Dendritic cell treated with granulocyte-macrophage colony-stimulating factor and Interleukin-4, amounts not matched to agents 40 ng/mL and 50 ng/mL, for 4 days (primary cell): ENCODE results near the gene COMMD1.
"Not testable (repeated sequence)": the region's sequence is repeated elsewhere in the genome, so short reads cannot be mapped to it uniquely, and the experiment has no call there.

Experiments
- H3K27ac Mint-ChIP-seq: one replicate; pipeline ENCODE4 v1.8.0; 2022; ENCODE audit warnings: mild to moderate bottlenecking, mixed read lengths
- H3K27me3 Mint-ChIP-seq: one replicate; pipeline ENCODE4 v1.8.0; 2022; ENCODE audit warnings: mild to moderate bottlenecking, mixed read lengths
- H3K36me3 Mint-ChIP-seq: one replicate; pipeline ENCODE4 v1.8.0; 2022; ENCODE audit warnings: low read depth, mixed read lengths
- H3K4me1 Mint-ChIP-seq: one replicate; pipeline ENCODE4 v1.8.0; 2022; ENCODE audit warnings: low read depth, mixed read lengths
- H3K4me3 Mint-ChIP-seq: one replicate; pipeline ENCODE4 v1.8.0; 2022; ENCODE audit warnings: mild to moderate bottlenecking, moderate library complexity, mixed read lengths
- H3K9me3 Mint-ChIP-seq: one replicate; pipeline ENCODE4 v1.8.0; 2022; ENCODE audit warnings: mixed read lengths
- intact Hi-C: fragments of 100-400 bp; cut with micrococcal nuclease; formaldehyde crosslinking; loops from one replicate; pipeline ENCODE4 v1.15.0; 2022

Gene COMMD1

GRCh38 chr2:61938511-61938910, 33.0 kb downstream of the COMMD1 start:
- peaks cover 18% of the 10 kb centered on the region for H3K36me3 Mint-ChIP-seq
- H3K27ac Mint-ChIP-seq, result no peak overlapping the region
- H3K4me3 Mint-ChIP-seq, result no peak overlapping the region
- intact Hi-C loops, result no loop called here
- peaks cover 16% of the 10 kb centered on the region for H3K4me1 Mint-ChIP-seq
- no peaks in the 10 kb centered on the region for H3K27me3 Mint-ChIP-seq
- no peaks in the 10 kb centered on the region for H3K9me3 Mint-ChIP-seq

GRCh38 chr2:61943251-61943650, 37.8 kb downstream of the COMMD1 start:
- no peak overlapping the region for H3K27ac Mint-ChIP-seq
- no peak overlapping the region for H3K4me3 Mint-ChIP-seq
- H3K27me3 Mint-ChIP-seq, result no peaks in the 10 kb centered on the region
- H3K36me3 Mint-ChIP-seq, result peaks cover 6% of the 10 kb centered on the region
- H3K4me1 Mint-ChIP-seq, result peaks cover 23% of the 10 kb centered on the region
- intact Hi-C loops, result no loop called here
- H3K9me3 Mint-ChIP-seq, result no peaks in the 10 kb centered on the region

DNA sequence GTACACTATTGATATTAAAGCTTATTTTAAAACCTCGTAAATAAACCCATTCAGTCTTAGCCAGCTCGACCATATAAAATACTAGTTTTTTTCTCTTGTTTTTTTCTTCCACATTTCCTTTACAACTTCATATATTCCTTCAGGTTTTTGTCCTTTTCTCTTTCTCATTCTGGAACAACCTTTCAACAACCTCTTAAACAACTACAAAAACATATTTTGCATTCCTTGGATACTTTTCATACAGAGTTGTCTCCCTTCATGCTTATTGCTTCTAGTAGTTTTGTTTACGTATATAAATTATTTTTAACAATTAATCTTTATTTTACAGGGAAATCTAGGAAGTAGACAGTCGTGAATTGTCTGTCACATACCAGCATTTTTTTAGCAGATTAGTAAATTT, 41.2 kb downstream of the COMMD1 start:
- Mint-ChIP-seq H3K4me3 (no peak overlapping the region), H3K27ac (no peak overlapping the region), H3K27me3 (no peaks in the 10 kb centered on the region), H3K4me1 (peaks cover 45% of the 10 kb centered on the region), H3K36me3 (peaks cover 8% of the 10 kb centered on the region), H3K9me3 (no peaks in the 10 kb centered on the region)
- intact Hi-C loops, result no loop called here

DNA sequence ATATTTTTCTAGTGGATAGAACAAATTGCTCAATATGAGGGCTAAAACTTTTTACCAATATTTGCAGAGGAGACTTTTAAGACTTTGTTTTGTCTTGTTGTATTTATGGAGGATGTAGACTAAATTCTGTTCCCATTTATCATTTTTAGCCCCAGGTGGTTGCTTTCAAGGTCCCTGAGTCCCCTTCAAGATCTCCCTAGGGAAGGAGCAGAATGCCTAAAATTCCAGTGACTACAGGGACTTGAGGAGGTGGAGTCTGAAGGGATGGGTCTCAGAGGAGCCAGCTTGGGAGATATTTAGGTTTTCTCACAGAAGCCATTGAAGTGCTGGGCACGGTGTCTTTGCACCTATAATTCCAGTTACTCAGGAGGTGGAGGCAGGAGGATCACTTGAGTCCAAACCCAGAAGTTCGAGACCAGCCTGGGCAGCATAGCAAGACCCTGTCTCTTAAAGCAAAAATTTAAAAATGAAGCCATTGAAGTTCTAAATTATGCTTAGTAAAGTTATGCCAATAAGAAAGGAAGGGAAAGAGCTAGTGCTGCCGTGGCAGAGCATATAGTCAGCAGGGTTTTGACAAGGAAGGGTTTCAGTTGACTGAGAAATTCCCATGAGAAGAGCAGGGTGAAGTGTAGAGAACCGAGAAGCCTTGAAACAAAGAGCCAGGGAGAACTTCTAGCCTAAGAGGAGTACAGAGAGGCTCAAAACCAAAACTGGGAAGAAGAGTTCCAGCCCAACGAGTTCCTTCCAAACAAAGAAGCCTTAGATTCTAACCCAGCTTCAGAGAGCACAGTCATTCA, 43.4 kb downstream of the COMMD1 start:
- peak overlapping the region; percentile 17 for H3K27ac Mint-ChIP-seq

DNA sequence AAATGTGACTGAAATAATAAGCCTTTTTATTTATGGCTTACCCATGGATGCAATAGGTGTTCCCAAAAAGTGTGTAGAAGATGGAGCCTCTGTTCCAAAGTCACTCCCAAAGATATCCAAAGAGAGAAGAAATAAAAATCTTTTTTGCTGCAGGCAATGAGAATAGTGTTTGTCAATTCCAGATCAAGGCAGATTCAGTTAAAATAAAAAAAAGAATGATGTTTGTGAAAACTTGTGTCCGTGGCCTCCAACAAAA, 43.9 kb downstream of the COMMD1 start:
- Mint-ChIP-seq H3K36me3 (peaks cover 8% of the 10 kb centered on the region), H3K27me3 (no peaks in the 10 kb centered on the region), H3K9me3 (no peaks in the 10 kb centered on the region), H3K4me3 (no peak overlapping the region), H3K27ac (peak overlapping the region; percentile 17), H3K4me1 (peaks cover 31% of the 10 kb centered on the region)
- intact Hi-C loops, result no loop called here

More for the DNA sequence above, 43.4 kb downstream of the COMMD1 start:
- H3K4me3 Mint-ChIP-seq, result no peak overlapping the region
- H3K9me3 Mint-ChIP-seq, result no peaks in the 10 kb centered on the region
- peaks cover 32% of the 10 kb centered on the region for H3K4me1 Mint-ChIP-seq
- H3K27me3 Mint-ChIP-seq, result no peaks in the 10 kb centered on the region
- intact Hi-C loops, result no loop called here
- H3K36me3 Mint-ChIP-seq, result peaks cover 8% of the 10 kb centered on the region

DNA sequence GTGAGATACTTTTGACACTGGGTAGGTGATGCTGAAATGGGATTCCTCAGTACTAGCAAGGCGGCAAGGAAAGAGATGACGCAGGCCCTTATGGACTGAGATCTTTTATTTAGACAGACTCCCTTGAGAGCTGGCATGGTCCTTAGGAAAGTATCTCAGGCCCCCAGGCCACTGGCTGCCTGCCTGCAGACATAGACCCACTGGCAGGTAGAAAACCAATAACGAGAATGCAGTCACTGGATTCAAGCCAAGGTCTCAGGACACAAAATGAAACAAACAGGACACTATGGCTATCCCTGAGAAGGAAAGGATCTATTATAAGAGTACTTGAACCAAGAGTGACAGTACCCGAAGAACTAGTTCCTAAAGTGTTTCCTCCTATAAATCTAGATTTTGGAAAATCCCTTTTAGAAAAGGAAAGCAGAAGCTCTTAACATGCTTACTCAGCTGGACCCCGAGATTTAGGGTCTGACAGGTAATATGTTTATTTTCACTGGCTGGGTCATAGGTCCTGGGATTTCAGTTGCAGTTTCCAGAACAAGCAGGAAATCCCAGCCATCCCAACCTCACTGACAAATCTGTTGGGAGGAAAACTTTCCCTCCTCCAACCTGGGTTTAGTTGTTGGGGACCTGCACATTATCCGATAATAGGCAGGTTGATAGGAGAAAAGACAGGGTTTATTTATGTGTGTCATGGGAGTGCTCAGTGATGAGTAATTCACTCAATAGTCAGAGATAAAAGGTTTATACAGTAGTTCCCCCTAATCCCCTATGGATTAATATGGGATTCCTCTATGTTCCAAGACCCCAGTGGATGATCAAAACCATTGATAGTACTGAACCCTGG, 44.5 kb downstream of the COMMD1 start:
- intact Hi-C loops, result no loop called here
- H3K9me3 Mint-ChIP-seq, result no peaks in the 10 kb centered on the region
- peaks cover 8% of the 10 kb centered on the region for H3K36me3 Mint-ChIP-seq
- peaks cover 26% of the 10 kb centered on the region for H3K4me1 Mint-ChIP-seq
- no peaks in the 10 kb centered on the region for H3K27me3 Mint-ChIP-seq
- peak overlapping the region; percentile 17 for H3K27ac Mint-ChIP-seq
- no peak overlapping the region for H3K4me3 Mint-ChIP-seq

- H3K27ac Mint-ChIP-seq, result no peak overlapping the region
- peaks cover 8% of the 10 kb centered on the region for H3K36me3 Mint-ChIP-seq
Observed at GRCh38 chr2:61950571-61951315, 45.3 kb downstream of the COMMD1 start.

GRCh38 chr2:61951881-61952280, 46.4 kb downstream of the COMMD1 start:
- Mint-ChIP-seq H3K36me3 (peaks cover 8% of the 10 kb centered on the region), H3K27me3 (no peaks in the 10 kb centered on the region), H3K27ac (no peak overlapping the region), H3K9me3 (no peaks in the 10 kb centered on the region), H3K4me1 (peaks cover 29% of the 10 kb centered on the region), H3K4me3 (no peak overlapping the region)
- intact Hi-C loops, result no loop called here

More at GRCh38 chr2:61950571-61951315, 45.3 kb downstream of the COMMD1 start:
- no peak overlapping the region for H3K4me3 Mint-ChIP-seq
- H3K27me3 Mint-ChIP-seq, result no peaks in the 10 kb centered on the region
- intact Hi-C loops, result no loop called here
- no peaks in the 10 kb centered on the region for H3K9me3 Mint-ChIP-seq
- peaks cover 26% of the 10 kb centered on the region for H3K4me1 Mint-ChIP-seq

GRCh38 chr2:61952288-61952687, 46.8 kb downstream of the COMMD1 start:
- peaks cover 8% of the 10 kb centered on the region for H3K36me3 Mint-ChIP-seq
- no peak overlapping the region for H3K27ac Mint-ChIP-seq
- no peaks in the 10 kb centered on the region for H3K27me3 Mint-ChIP-seq
- peaks cover 30% of the 10 kb centered on the region for H3K4me1 Mint-ChIP-seq
- no peak overlapping the region for H3K4me3 Mint-ChIP-seq
- H3K9me3 Mint-ChIP-seq, result no peaks in the 10 kb centered on the region
- intact Hi-C loops, result no loop called here

- peaks cover 27% of the 10 kb centered on the region for H3K4me1 Mint-ChIP-seq
- intact Hi-C loops, H3K4me3 Mint-ChIP-seq, H3K9me3 Mint-ChIP-seq, H3K27me3 Mint-ChIP-seq, H3K27ac Mint-ChIP-seq, H3K36me3 Mint-ChIP-seq: not testable (repeated sequence)
Observed at GRCh38 chr2:61954856-61955255, 49.4 kb downstream of the COMMD1 start.

- H3K27me3 Mint-ChIP-seq, result no peaks in the 10 kb centered on the region
- intact Hi-C loops, result no loop called here
- H3K4me1 Mint-ChIP-seq, result peaks cover 18% of the 10 kb centered on the region
- H3K36me3 Mint-ChIP-seq, result no peaks in the 10 kb centered on the region
- no peak overlapping the region for H3K4me3 Mint-ChIP-seq
- no peak overlapping the region for H3K27ac Mint-ChIP-seq
- H3K9me3 Mint-ChIP-seq, result peaks cover 7% of the 10 kb centered on the region
Observed at GRCh38 chr2:61959381-61960293, 54.2 kb downstream of the COMMD1 start.

- H3K9me3 Mint-ChIP-seq, result peaks cover 7% of the 10 kb centered on the region
- no peaks in the 10 kb centered on the region for H3K27me3 Mint-ChIP-seq
- intact Hi-C loops, result no loop called here
- H3K4me1 Mint-ChIP-seq, result peaks cover 18% of the 10 kb centered on the region
- H3K4me3 Mint-ChIP-seq, result no peak overlapping the region
- no peak overlapping the region for H3K27ac Mint-ChIP-seq
- H3K36me3 Mint-ChIP-seq, result no peaks in the 10 kb centered on the region
Observed at GRCh38 chr2:61961231-61961901, 55.9 kb downstream of the COMMD1 start.
